ENCODE data around the gene FAM89B.

FAM89B gene

GRCh38 chr11:65530157-65530496 lies 42.2 kb upstream of the FAM89B start:
- peaks cover 35 to 48% of the 10 kb centered on the region in 2 donors for H3K36me3 ChIP-seq (ENCODE audit: control insufficient read depth in 1 of 2, insufficient read depth in 2 of 2, low read length in 2 of 2)
- H3K27me3 ChIP-seq (ENCODE audit: low read depth, low read length), result no peaks in the 10 kb centered on the region
- no peaks in the 10 kb centered on the region for H3K9me3 ChIP-seq (ENCODE audit: control insufficient read depth in 1 of 2, low read length in 2 of 2)
- no peak overlapping the region for H3K27ac ChIP-seq (ENCODE audit: low read length)
- H3K4me1 ChIP-seq (ENCODE audit: control insufficient read depth in 1 of 2, insufficient read depth in 2 of 2, low read length in 2 of 2), result peaks cover 6 to 15% of the 10 kb centered on the region in 2 donors
- no peak overlapping the region for H3K4me3 ChIP-seq (ENCODE audit: low read depth in 1 of 2, low read length in 2 of 2)

DNA sequence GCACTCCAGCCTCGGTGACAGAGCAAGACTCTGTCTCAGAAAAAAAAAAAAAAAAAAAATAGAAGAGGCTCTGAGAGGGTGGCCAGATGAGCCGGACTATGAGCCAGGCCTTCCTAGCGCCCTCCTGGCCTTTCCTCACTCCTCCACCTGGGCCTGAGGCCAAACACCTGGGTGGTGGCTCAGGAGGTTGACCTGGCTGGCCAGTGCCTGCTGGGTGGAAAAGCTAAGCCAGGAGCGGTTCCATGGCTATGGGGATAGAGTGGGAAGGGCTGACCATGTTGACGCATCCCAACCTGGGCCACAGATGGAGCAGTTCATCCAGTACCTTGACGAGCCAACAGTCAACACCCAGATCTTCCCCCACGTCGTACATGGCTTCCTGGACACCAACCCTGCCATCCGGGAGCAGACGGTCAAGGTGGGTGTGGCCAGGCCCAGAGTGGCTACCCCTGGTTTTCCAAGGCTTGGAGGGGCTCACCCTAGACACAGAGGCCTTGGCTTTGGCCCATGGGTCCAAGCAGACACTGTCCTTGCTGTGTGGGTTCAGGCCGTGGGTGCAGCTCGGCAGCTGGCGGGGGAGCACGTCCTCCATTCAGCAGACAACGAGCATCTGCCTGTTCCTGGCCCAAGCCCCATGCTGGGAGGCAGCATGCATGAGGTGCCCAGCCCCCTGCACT lies 39.8 kb upstream of the FAM89B start:
- H3K27ac ChIP-seq (ENCODE audit: low read length), result no peak overlapping the region
- H3K36me3 ChIP-seq (ENCODE audit: control insufficient read depth in 1 of 2, insufficient read depth in 2 of 2, low read length in 2 of 2), result peaks cover 35 to 66% of the 10 kb centered on the region in 2 donors
- H3K27me3 ChIP-seq (ENCODE audit: low read depth, low read length), result no peaks in the 10 kb centered on the region
- no peak overlapping the region for H3K4me3 ChIP-seq (ENCODE audit: low read depth in 1 of 2, low read length in 2 of 2)
- no peaks in the 10 kb centered on the region for H3K4me1 ChIP-seq (ENCODE audit: control insufficient read depth in 1 of 2, insufficient read depth in 2 of 2, low read length in 2 of 2)
- no peaks in the 10 kb centered on the region for H3K9me3 ChIP-seq (ENCODE audit: control insufficient read depth in 1 of 2, low read length in 2 of 2)

GRCh38 chr11:65535102-65535501 lies 37.2 kb upstream of the FAM89B start:
- no peaks in the 10 kb centered on the region for H3K9me3 ChIP-seq (ENCODE audit: control insufficient read depth in 1 of 2, low read length in 2 of 2)
- H3K27me3 ChIP-seq (ENCODE audit: low read depth, low read length), result no peaks in the 10 kb centered on the region
- H3K36me3 ChIP-seq (ENCODE audit: control insufficient read depth in 1 of 2, insufficient read depth in 2 of 2, low read length in 2 of 2), result peaks cover 28 to 76% of the 10 kb centered on the region in 2 donors
- H3K4me3 ChIP-seq (ENCODE audit: low read depth in 1 of 2, low read length in 2 of 2), result no peak overlapping the region
- peaks cover 0 to 8% of the 10 kb centered on the region in 2 donors for H3K4me1 ChIP-seq (ENCODE audit: control insufficient read depth in 1 of 2, insufficient read depth in 2 of 2, low read length in 2 of 2)
- no peak overlapping the region for H3K27ac ChIP-seq (ENCODE audit: low read length)

DNA sequence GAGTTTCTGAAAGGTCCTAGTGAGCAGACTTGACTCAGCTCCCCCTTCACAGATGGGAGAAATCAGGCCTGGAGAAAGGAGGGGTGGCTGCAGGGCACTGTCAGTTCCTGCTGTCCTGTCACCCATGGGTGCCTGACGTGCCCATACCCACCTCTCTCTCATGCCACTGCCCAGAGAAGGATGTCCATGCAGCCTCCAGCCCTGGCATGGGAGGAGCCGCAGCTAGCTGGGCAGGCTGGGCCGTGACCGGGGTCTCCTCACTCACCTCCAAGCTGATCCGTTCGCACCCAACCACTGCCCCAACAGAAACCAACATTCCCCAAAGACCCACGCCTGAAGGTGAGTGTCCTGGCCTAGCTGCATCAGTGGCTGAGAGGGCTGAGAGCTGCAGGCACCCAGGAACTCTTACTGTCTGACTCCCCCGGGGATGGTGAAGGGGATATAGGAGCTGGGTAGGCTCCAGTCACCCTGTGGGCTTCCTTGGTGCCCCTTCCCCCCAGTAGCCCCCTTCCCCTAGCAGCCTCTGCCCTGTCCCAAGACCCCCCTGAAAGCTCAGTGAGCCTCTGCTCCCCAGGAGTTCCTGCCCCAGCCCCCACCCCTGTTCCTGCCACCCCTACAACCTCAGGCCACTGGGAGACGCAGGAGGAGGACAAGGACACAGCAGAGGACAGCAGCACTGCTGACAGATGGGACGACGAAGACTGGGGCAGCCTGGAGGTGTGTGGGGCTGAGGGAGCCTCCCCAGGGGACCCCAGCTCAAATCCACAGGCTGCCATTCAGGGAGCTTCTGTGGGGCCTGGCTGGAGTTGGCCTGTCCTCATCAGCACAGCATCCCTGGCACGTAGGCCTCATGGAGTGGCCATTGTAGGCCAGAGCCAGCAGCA lies 35.7 kb upstream of the FAM89B start:
- no peak overlapping the region for H3K27ac ChIP-seq (ENCODE audit: low read length)
- no peak overlapping the region for H3K4me3 ChIP-seq (ENCODE audit: low read depth in 1 of 2, low read length in 2 of 2)
- H3K4me1 ChIP-seq (ENCODE audit: control insufficient read depth in 1 of 2, insufficient read depth in 2 of 2, low read length in 2 of 2), result peaks cover 7 to 23% of the 10 kb centered on the region in 2 donors
- no peaks in the 10 kb centered on the region for H3K9me3 ChIP-seq (ENCODE audit: control insufficient read depth in 1 of 2, low read length in 2 of 2)
- H3K27me3 ChIP-seq (ENCODE audit: low read depth, low read length), result no peaks in the 10 kb centered on the region
- H3K36me3 ChIP-seq (ENCODE audit: control insufficient read depth in 1 of 2, insufficient read depth in 2 of 2, low read length in 2 of 2), result peaks cover 13 to 60% of the 10 kb centered on the region in 2 donors

DNA sequence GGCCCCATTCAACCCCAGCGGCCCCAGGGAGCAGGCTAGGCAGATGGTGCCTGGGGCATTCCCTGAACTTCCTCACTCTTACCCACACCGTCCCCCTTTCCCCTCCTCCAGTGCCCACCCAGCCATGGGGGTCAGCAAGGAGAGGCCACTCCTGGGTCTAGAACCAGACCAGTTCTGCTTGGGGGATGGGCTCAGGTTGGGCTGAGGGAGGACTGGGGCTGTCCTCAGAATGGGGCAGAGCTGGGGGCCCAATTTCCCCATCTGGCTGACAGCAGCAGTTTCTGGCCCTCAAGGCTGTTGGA lies 35.1 kb upstream of the FAM89B start:
- no peaks in the 10 kb centered on the region for H3K9me3 ChIP-seq (ENCODE audit: control insufficient read depth in 1 of 2, low read length in 2 of 2)
- no peak overlapping the region for H3K4me3 ChIP-seq (ENCODE audit: low read depth in 1 of 2, low read length in 2 of 2)
- no peaks in the 10 kb centered on the region for H3K27me3 ChIP-seq (ENCODE audit: low read depth, low read length)
- H3K27ac ChIP-seq (ENCODE audit: low read length), result no peak overlapping the region
- peaks cover 10 to 55% of the 10 kb centered on the region in 2 donors for H3K36me3 ChIP-seq (ENCODE audit: control insufficient read depth in 1 of 2, insufficient read depth in 2 of 2, low read length in 2 of 2)
- peaks cover 7 to 26% of the 10 kb centered on the region in 2 donors for H3K4me1 ChIP-seq (ENCODE audit: control insufficient read depth in 1 of 2, insufficient read depth in 2 of 2, low read length in 2 of 2)

DNA sequence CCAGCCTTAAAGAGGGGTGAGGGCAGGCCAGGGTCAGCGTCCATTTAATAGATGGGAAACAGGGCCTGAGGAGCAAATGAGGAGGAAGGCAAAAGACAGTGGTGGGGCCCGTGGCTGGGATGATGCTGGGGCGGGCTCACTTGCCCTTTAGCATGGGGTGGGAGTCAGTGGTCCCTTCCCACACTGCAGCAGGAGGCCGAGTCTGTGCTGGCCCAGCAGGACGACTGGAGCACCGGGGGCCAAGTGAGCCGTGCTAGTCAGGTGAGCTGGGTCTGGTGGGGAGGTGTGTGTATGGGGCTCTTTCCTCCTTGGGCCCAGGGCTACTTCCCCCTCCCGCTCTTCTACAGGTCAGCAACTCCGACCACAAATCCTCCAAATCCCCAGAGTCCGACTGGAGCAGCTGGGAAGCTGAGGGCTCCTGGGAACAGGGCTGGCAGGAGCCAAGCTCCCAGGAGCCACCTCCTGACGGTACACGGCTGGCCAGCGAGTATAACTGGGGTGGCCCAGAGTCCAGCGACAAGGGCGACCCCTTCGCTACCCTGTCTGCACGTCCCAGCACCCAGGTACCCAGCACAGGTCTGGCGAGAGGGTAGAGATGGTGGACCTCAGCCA lies 34.6 kb upstream of the FAM89B start:
- no peaks in the 10 kb centered on the region for H3K27me3 ChIP-seq (ENCODE audit: low read depth, low read length)
- H3K9me3 ChIP-seq (ENCODE audit: control insufficient read depth in 1 of 2, low read length in 2 of 2), result no peaks in the 10 kb centered on the region
- H3K36me3 ChIP-seq (ENCODE audit: control insufficient read depth in 1 of 2, insufficient read depth in 2 of 2, low read length in 2 of 2), result peaks cover 9 to 50% of the 10 kb centered on the region in 2 donors
- no peak overlapping the region for H3K4me3 ChIP-seq (ENCODE audit: low read depth in 1 of 2, low read length in 2 of 2)
- no peak overlapping the region for H3K27ac ChIP-seq (ENCODE audit: low read length)
- peaks cover 7 to 26% of the 10 kb centered on the region in 2 donors for H3K4me1 ChIP-seq (ENCODE audit: control insufficient read depth in 1 of 2, insufficient read depth in 2 of 2, low read length in 2 of 2)

GRCh38 chr11:65538232-65538914 lies 34.0 kb upstream of the FAM89B start:
- Histone ChIP-seq H3K9me3 (ENCODE audit: control insufficient read depth in 1 of 2, low read length in 2 of 2) (no peaks in the 10 kb centered on the region), H3K27me3 (ENCODE audit: low read depth, low read length) (no peaks in the 10 kb centered on the region), H3K4me1 (ENCODE audit: control insufficient read depth in 1 of 2, insufficient read depth in 2 of 2, low read length in 2 of 2) (peaks cover 7 to 26% of the 10 kb centered on the region in 2 donors), H3K36me3 (ENCODE audit: control insufficient read depth in 1 of 2, insufficient read depth in 2 of 2, low read length in 2 of 2) (peaks cover 5 to 44% of the 10 kb centered on the region in 2 donors), H3K27ac (ENCODE audit: low read length) (no peak overlapping the region), H3K4me3 (ENCODE audit: low read depth in 1 of 2, low read length in 2 of 2) (no peak overlapping the region)

DNA sequence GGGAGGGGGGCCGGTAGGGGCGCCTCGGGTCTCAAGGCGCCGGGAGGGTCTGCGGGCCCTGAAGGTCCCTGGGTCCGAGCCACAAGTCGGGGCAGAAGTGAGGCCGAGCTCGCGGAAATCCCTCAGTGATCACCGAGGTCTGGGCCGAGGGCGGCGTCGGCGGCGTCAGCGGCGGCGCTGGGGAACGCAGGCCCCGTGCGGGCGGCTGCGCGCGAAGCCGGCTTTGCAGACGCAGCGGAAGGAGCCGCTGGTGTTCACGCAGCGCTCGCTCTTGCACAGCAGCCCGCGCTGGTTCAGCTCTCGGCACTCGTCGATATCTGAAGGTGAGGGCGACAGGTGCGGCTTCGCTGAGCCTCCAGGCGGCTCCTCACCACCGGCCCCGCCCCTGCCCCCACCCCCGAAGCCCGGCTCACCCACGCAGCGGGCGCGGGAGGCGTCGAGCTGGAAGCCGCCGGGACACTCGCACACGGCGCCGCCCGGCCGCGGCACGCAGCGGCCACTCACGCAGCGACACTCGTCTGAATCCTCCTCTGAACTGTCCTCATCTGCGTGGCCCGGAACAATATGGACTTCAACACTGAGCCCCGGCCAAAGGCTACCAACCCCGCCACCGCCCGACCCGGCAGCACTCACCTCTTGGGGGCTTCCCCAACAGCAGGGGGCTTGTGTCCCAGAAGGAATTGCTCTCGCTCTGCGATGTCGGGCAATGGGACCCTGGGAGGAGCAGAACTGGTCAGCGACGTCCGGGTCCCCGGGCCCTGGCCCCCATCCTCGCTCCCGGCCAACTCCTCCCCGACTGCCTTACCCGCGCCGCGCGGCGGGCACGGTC lies 33.2 kb upstream of the FAM89B start:
- H3K36me3 ChIP-seq (ENCODE audit: control insufficient read depth in 1 of 2, insufficient read depth in 2 of 2, low read length in 2 of 2), result peaks cover 5 to 41% of the 10 kb centered on the region in 2 donors
- H3K4me1 ChIP-seq (ENCODE audit: control insufficient read depth in 1 of 2, insufficient read depth in 2 of 2, low read length in 2 of 2), result peaks cover 7 to 26% of the 10 kb centered on the region in 2 donors
- peak overlapping the region in 1 of 2 donors; percentile 75 for H3K4me3 ChIP-seq (ENCODE audit: low read depth in 1 of 2, low read length in 2 of 2)
- no peak overlapping the region for H3K27ac ChIP-seq (ENCODE audit: low read length)
- H3K27me3 ChIP-seq (ENCODE audit: low read depth, low read length), result no peaks in the 10 kb centered on the region
- no peaks in the 10 kb centered on the region for H3K9me3 ChIP-seq (ENCODE audit: control insufficient read depth in 1 of 2, low read length in 2 of 2)

DNA sequence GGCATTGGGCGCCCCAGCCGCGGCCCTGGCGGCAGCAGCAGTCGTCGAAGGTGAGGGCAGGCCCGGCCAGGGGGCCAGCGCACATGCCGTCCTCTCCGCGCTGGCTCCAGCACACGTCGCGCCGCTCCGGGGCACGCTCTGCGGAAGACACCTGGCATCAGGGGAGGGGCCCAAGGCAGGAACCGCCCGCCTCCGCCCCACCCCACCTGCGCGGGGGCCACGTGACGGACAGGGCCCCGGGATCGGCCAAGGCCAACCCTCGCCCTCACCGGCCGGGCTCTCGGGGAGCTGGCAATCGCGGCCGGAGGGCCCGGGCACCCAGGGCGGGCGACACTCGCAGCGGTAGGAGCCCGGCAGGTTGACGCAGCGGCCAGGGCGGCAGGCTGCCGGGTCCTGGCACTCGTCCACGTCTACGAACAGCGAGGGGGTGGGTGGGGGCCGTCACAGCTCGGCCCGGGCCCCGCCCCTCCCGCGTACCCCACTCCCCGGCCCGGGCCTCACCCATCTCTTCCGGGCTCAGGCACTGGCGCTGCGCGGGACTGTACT lies 32.5 kb upstream of the FAM89B start:
- Histone ChIP-seq H3K27me3 (ENCODE audit: low read depth, low read length) (no peaks in the 10 kb centered on the region), H3K9me3 (ENCODE audit: control insufficient read depth in 1 of 2, low read length in 2 of 2) (no peaks in the 10 kb centered on the region), H3K27ac (ENCODE audit: low read length) (no peak overlapping the region), H3K4me3 (ENCODE audit: low read depth in 1 of 2, low read length in 2 of 2) (peak overlapping the region; percentile 66 to 75), H3K36me3 (ENCODE audit: control insufficient read depth in 1 of 2, insufficient read depth in 2 of 2, low read length in 2 of 2) (peaks cover 5 to 38% of the 10 kb centered on the region in 2 donors), H3K4me1 (ENCODE audit: control insufficient read depth in 1 of 2, insufficient read depth in 2 of 2, low read length in 2 of 2) (peaks cover 7 to 26% of the 10 kb centered on the region in 2 donors)

GRCh38 chr11:65540290-65541092 lies 31.8 kb upstream of the FAM89B start:
- peaks cover 7 to 26% of the 10 kb centered on the region in 2 donors for H3K4me1 ChIP-seq (ENCODE audit: control insufficient read depth in 1 of 2, insufficient read depth in 2 of 2, low read length in 2 of 2)
- H3K9me3 ChIP-seq (ENCODE audit: control insufficient read depth in 1 of 2, low read length in 2 of 2), result no peaks in the 10 kb centered on the region
- peak overlapping the region; percentile 66 to 75 for H3K4me3 ChIP-seq (ENCODE audit: low read depth in 1 of 2, low read length in 2 of 2)
- H3K36me3 ChIP-seq (ENCODE audit: control insufficient read depth in 1 of 2, insufficient read depth in 2 of 2, low read length in 2 of 2), result peaks cover 5 to 37% of the 10 kb centered on the region in 2 donors
- peak overlapping the region; percentile 60 for H3K27ac ChIP-seq (ENCODE audit: low read length)
- H3K27me3 ChIP-seq (ENCODE audit: low read depth, low read length), result no peaks in the 10 kb centered on the region

Data from muscle layer of duodenum (tissue), 2 donors.